Left ventricle myocardium inferior (tissue), 1 donor: ENCODE data around the gene DENND5A. TPM values are rescaled to one million over a fixed set of nuclear protein-coding genes. Genes with fewer than 3 reads are reported as not detected.
"Not testable (repeated sequence)": the region's sequence is repeated elsewhere in the genome, so short reads cannot be mapped to it uniquely, and the experiment has no call there.

ENCODE experiments used
- DNase-seq: peaks from one replicate; pipeline ENCODE4 v3.0.0-alpha.2; 2020
- H3K27ac ChIP-seq: fragments of 200-600 bp; replicated peaks from 2 replicates; pipeline ENCODE4 v1.8.0; 2021
- H3K27me3 ChIP-seq: fragments of 200-600 bp; 2 replicates; pipeline ENCODE4 v1.8.0; 2021; ENCODE audit warnings: low read depth
- H3K36me3 ChIP-seq: fragments of 200-600 bp; 2 replicates; pipeline ENCODE4 v1.8.0; 2021
- H3K4me1 ChIP-seq: fragments of 200-600 bp; 2 replicates; pipeline ENCODE4 v1.8.0; 2021
- H3K4me3 ChIP-seq: fragments of 200-600 bp; 2 replicates; pipeline ENCODE4 v1.8.0; 2021; ENCODE audit warnings: mild to moderate bottlenecking, moderate library complexity
- H3K9me3 ChIP-seq: fragments of 200-600 bp; replicated peaks from 2 replicates; pipeline ENCODE4 v1.8.0; 2021
- intact Hi-C: fragments of 100-400 bp; cut with micrococcal nuclease; formaldehyde crosslinking; loops from one replicate; pipeline ENCODE4 v1.11.0; 2022
- total RNA-seq: library from RNA; stranded (reverse); fragmentation: NEBNext Ultra II Directional; extraction: Animal tissue kit (Norgen Biotek cat#: 25700); gene quantifications from one replicate; pipeline ENCODE4 v1.2.1, GENCODE V29; 2021
- TF ChIP-seq, protein P1 (sequence below): fragments of 200-600 bp; IDR thresholded peaks from 2 replicates; pipeline ENCODE4 v1.8.0; 2021; ENCODE audit warnings: antibody characterized with exemption, mild to moderate bottlenecking, borderline replicate concordance
- donor health status: DM: no; HTN: yes; CAD: no; lungs with severe emphysema.

The DENND5A gene
- total RNA-seq, 1 donor from 2014 or later, result 117 TPM

- H3K36me3 ChIP-seq, result no peaks in the 10 kb centered on the region
- H3K9me3 ChIP-seq, result no peaks in the 10 kb centered on the region
- TF ChIP-seq, protein P1, sequence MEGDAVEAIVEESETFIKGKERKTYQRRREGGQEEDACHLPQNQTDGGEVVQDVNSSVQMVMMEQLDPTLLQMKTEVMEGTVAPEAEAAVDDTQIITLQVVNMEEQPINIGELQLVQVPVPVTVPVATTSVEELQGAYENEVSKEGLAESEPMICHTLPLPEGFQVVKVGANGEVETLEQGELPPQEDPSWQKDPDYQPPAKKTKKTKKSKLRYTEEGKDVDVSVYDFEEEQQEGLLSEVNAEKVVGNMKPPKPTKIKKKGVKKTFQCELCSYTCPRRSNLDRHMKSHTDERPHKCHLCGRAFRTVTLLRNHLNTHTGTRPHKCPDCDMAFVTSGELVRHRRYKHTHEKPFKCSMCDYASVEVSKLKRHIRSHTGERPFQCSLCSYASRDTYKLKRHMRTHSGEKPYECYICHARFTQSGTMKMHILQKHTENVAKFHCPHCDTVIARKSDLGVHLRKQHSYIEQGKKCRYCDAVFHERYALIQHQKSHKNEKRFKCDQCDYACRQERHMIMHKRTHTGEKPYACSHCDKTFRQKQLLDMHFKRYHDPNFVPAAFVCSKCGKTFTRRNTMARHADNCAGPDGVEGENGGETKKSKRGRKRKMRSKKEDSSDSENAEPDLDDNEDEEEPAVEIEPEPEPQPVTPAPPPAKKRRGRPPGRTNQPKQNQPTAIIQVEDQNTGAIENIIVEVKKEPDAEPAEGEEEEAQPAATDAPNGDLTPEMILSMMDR, result no peak
- peak overlapping the region; percentile 99 for H3K4me3 ChIP-seq
- peak overlapping the region; percentile 99 for H3K27ac ChIP-seq
- H3K27me3 ChIP-seq, result no peaks in the 10 kb centered on the region
- H3K4me1 ChIP-seq, result peaks cover 68% of the 10 kb centered on the region
- intact Hi-C loops, result no loop called here
- DNase-seq, result no peak
Measured at GRCh38 chr11:9263840-9264315, 1.3 kb downstream of the DENND5A start.

DNA sequence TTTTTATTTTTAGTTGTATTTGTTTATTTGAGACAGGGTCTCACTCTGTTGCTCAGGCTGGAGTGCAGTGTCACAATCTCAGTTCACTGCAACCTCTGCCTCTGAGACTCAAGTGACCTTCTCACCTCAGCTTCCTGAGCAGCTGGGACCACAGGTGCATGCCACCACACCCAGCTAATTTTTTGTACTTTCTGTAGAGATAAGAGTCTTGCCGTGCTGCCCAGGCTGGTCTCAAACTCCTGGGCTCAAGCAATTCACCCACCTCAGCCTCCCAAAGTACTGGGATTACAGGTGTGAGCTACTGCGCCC lies 4.4 kb downstream of the DENND5A start:
- H3K36me3 ChIP-seq, intact Hi-C loops, H3K9me3 ChIP-seq, H3K27me3 ChIP-seq, H3K4me3 ChIP-seq, DNase-seq: not testable (repeated sequence)
- peaks cover 78% of the 10 kb centered on the region for H3K4me1 ChIP-seq
- peak overlapping the region; percentile 37 for H3K27ac ChIP-seq

GRCh38 chr11:9259981-9260837 lies 4.9 kb downstream of the DENND5A start:
- Histone ChIP-seq H3K4me3 (no peak overlapping the region), H3K27ac (peak overlapping the region; percentile 37), H3K27me3 (no peaks in the 10 kb centered on the region), H3K36me3 (peaks cover 6% of the 10 kb centered on the region), H3K9me3 (no peaks in the 10 kb centered on the region), H3K4me1 (peaks cover 73% of the 10 kb centered on the region)
- TF ChIP-seq, protein P1, result peak; percentile 31
- no peak for DNase-seq
- intact Hi-C loops, result no loop called here

- H3K27ac ChIP-seq, H3K27me3 ChIP-seq, H3K9me3 ChIP-seq, H3K4me3 ChIP-seq, intact Hi-C loops, DNase-seq, H3K36me3 ChIP-seq: not testable (repeated sequence)
- peaks cover 76% of the 10 kb centered on the region for H3K4me1 ChIP-seq
Measured at GRCh38 chr11:9258279-9258678, 6.9 kb downstream of the DENND5A start.

GRCh38 chr11:9254416-9254815 lies 10.7 kb downstream of the DENND5A start:
- peaks cover 9% of the 10 kb centered on the region for H3K36me3 ChIP-seq
- H3K9me3 ChIP-seq, result no peaks in the 10 kb centered on the region
- no peaks in the 10 kb centered on the region for H3K27me3 ChIP-seq
- H3K4me3 ChIP-seq, result no peak overlapping the region
- TF ChIP-seq, protein P1, result no peak
- peak overlapping the region; percentile 81 for H3K27ac ChIP-seq
- DNase-seq, result no peak
- peaks cover 74% of the 10 kb centered on the region for H3K4me1 ChIP-seq
- intact Hi-C loops, result no loop called here

- H3K4me1 ChIP-seq, result peaks cover 67% of the 10 kb centered on the region
- TF ChIP-seq, protein P1, result no peak
- H3K27me3 ChIP-seq, result no peaks in the 10 kb centered on the region
- DNase-seq, result no peak
- H3K36me3 ChIP-seq, result peaks cover 9% of the 10 kb centered on the region
- intact Hi-C loops, result no loop called here
- H3K4me3 ChIP-seq, result peak overlapping the region; percentile 24
- H3K9me3 ChIP-seq, result no peaks in the 10 kb centered on the region
- peak overlapping the region; percentile 81 for H3K27ac ChIP-seq
Measured at GRCh38 chr11:9253086-9253485, 12.1 kb downstream of the DENND5A start.
